ENCODE data around the gene ELFN1. TPM values are rescaled to one million over a fixed set of nuclear protein-coding genes. Genes with fewer than 3 reads are reported as not detected.
"Not testable (repeated sequence)": the region's sequence is repeated elsewhere in the genome, so short reads cannot be mapped to it uniquely, and the experiment has no call there.

Gene ELFN1
- total RNA-seq, 1 donor from 2014 or later = 9.5 TPM

- no peak for DNase-seq
Observed at GRCh38 chr7:1712907-1713501, 42.9 kb downstream of the ELFN1 start.

GRCh38 chr7:1713502-1714484 is 43.7 kb downstream of the ELFN1 start:
- DNase-seq = no peak

- no peak for DNase-seq
Observed at GRCh38 chr7:1714583-1715330, 44.7 kb downstream of the ELFN1 start.

GRCh38 chr7:1715331-1715625 is 45.2 kb downstream of the ELFN1 start:
- no peak for DNase-seq

- no peak for DNase-seq
Observed at GRCh38 chr7:1715671-1716074, 45.6 kb downstream of the ELFN1 start.

- no peak for DNase-seq
Observed at GRCh38 chr7:1716263-1717094, 46.4 kb downstream of the ELFN1 start.

- DNase-seq = no peak
Observed at GRCh38 chr7:1717095-1717483, 47.0 kb downstream of the ELFN1 start.

GRCh38 chr7:1717903-1718676 is 48.0 kb downstream of the ELFN1 start:
- DNase-seq = no peak

GRCh38 chr7:1718850-1719249 is 48.8 kb downstream of the ELFN1 start:
- not testable (repeated sequence) for DNase-seq

GRCh38 chr7:1719256-1719655 is 49.2 kb downstream of the ELFN1 start:
- DNase-seq = not testable (repeated sequence)

- DNase-seq = no peak
Observed at GRCh38 chr7:1719913-1720312, 49.8 kb downstream of the ELFN1 start.

- DNase-seq = peak; percentile 11
Observed at GRCh38 chr7:1720326-1720725, 50.2 kb downstream of the ELFN1 start.

- DNase-seq = no peak
Observed at GRCh38 chr7:1721047-1721690, 51.1 kb downstream of the ELFN1 start.

GRCh38 chr7:1723254-1723653 is 53.2 kb downstream of the ELFN1 start:
- DNase-seq = no peak

GRCh38 chr7:1724118-1724910 is 54.2 kb downstream of the ELFN1 start:
- no peak for DNase-seq

GRCh38 chr7:1725199-1725690 is 55.2 kb downstream of the ELFN1 start:
- peak; percentile 45 for DNase-seq

GRCh38 chr7:1725766-1726630 is 55.9 kb downstream of the ELFN1 start:
- no peak for DNase-seq

- DNase-seq = no peak
Observed at GRCh38 chr7:1727079-1727478, 57.0 kb downstream of the ELFN1 start.

Measured in occipital lobe (tissue), 2 donors.